AG20443 (cell line): ENCODE data around the gene PGC.

ENCODE experiments used
- DNase-seq: peaks from one replicate; pipeline ENCODE4 v3.0.0; 2012; ENCODE audit warnings: low spot score, mixed read lengths

PGC gene

GRCh38 chr6:41714556-41715273 lies 32.5 kb downstream of the PGC start:
- no peak for DNase-seq

GRCh38 chr6:41713650-41714291 lies 33.4 kb downstream of the PGC start:
- no peak for DNase-seq

- DNase-seq: no peak
Observed at GRCh38 chr6:41713159-41713649, 34.0 kb downstream of the PGC start.

- no peak for DNase-seq
Observed at GRCh38 chr6:41712651-41713103, 34.5 kb downstream of the PGC start.

- no peak for DNase-seq
Observed at GRCh38 chr6:41711323-41712038, 35.7 kb downstream of the PGC start.

- DNase-seq: no peak
Observed at GRCh38 chr6:41709375-41709774, 37.8 kb downstream of the PGC start.

- no peak for DNase-seq
Observed at GRCh38 chr6:41708856-41709255, 38.3 kb downstream of the PGC start.

GRCh38 chr6:41707565-41708200 lies 39.5 kb downstream of the PGC start:
- no peak for DNase-seq

- peak; percentile 82 for DNase-seq
Observed at GRCh38 chr6:41706876-41707564, 40.2 kb downstream of the PGC start.

- peak; percentile 94 for DNase-seq
Observed at GRCh38 chr6:41705996-41706835, 41.0 kb downstream of the PGC start.

- no peak for DNase-seq
Observed at GRCh38 chr6:41705311-41705995, 41.7 kb downstream of the PGC start.

GRCh38 chr6:41704656-41705310 lies 42.4 kb downstream of the PGC start:
- no peak for DNase-seq

GRCh38 chr6:41704028-41704427 lies 43.2 kb downstream of the PGC start:
- no peak for DNase-seq

GRCh38 chr6:41702771-41703494 lies 44.3 kb downstream of the PGC start:
- no peak for DNase-seq

- no peak for DNase-seq
Observed at GRCh38 chr6:41702089-41702745, 45.0 kb downstream of the PGC start.

- DNase-seq: no peak
Observed at GRCh38 chr6:41700463-41701347, 46.5 kb downstream of the PGC start.

GRCh38 chr6:41699063-41699462 lies 48.1 kb downstream of the PGC start:
- DNase-seq: no peak
